Epidermal melanocyte (primary cell): Measurements from ENCODE around the gene EFCAB8.

Experiments
- DNase-seq: peaks from one replicate; pipeline ENCODE4 v3.0.0; 2011; ENCODE audit warnings: low spot score; ENCODE audit not compliant: insufficient read length

Gene EFCAB8

DNA sequence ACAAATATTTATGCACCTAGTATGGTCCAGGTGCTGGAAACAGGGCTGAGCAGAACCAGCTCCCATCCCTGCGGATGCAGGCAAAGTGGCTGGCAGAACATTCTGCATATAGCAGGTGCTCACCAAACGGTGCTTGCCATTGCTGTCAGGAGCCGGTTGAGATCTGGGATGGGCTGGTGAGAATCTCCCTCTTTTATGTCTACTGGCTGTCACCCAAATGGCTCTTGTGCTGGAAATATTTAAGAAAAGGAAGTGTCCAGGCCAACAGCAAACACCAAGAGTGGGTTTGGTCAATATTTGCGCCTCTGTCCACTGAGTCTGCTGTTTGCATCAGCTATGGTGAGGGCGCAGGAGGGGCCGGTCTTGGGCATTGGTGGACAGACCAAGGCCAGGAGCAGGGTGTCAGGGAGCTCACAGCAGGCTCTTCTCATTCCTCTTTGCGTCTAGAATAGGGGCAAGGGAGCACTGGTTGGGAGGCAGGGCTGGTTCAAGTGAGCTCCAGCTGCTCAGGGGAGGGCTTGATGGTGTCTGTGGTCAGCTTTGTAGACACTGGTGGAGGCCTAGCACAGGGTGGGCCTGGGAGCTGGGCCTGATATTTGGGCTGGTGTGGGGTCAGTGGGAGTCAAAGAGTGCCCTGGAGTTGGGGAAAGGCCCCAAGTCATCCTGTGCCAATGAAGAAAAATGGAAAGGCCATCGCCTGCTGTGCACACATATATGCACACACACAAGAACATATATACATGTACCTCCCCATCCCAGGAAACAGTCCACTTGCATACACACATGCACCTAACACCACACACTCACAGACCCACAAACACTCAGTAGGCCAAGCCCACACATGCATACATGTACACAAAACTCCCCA, 147.4 kb downstream of the EFCAB8 start:
- DNase-seq, result no peak

DNA sequence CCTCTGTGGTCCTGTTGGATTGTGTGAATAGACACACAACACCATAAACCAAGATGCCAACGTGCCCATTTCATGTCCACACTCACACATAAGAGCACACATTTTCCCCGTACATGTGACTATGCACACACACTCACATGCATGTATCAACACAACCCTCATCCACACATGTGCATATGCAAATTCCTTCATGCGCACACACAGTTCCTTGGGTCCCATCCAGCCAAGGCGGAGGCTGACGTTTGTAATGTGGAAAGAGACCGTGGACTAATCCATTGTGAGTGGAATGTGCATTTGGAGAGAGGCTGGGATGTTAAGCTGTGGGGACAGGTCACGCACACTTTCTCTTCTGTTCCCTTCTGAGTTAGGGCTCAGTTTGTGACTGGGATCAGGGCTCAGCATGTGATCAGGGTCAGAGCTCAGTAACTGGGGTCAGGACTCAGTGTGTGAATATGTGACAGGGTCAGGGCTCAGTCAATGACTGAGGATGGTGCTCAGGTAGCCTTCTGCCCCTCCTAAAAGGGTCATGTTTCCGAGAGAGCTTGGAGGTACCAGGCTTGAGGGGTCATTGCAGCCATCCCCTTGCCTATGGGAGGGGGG, 148.2 kb downstream of the EFCAB8 start:
- DNase-seq, result no peak

DNA sequence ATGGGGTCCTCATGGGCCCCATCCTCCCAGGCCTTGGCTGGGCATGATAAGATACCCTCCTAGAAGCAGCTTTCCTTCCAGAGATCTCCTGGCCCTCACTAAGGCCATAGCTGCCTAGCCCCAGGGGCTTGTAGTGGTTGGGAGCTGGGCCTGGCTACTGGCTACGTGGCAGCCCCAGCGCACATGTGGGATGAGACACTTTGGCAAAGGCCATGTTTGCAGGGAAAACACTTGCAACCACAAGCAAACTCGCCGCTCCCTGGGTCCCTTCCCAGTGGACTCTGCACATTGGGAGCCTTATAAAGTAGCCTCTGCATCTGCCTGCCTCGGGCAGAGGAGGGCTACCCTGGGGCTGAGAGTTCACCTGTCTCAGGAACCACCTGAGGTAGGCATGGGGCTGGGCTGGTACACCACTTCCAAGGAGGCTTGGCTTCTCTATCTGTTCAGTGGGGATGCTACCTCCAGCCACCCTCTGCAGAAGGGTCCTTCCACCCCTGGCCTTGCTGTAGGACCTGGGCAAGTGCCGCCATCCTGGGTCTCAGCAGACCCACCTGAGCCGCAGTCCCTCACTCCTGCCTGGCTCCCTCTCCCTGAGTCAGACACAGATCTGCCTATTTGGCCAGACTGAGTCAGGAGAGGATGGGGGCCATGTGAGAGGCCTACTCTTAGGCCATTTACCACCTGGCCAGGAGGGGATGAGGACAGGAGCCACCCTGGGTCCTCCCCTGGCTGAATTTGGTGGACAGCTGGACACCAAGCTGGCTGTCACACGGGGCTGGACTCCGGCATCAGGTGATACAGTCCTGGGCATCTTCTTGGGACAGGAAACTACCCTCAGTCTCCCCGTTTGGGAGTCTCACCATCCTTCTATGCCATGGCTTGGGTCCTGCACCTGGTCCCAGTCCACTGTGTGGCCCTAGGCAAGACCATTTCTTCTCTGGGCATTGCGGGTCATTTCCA, 148.9 kb downstream of the EFCAB8 start, which contains the start of gene BPIFB2:
TSS of gene BPIFB2 (plus strand) at position 329 of the 960 bp plus-strand sequence. CDS start 871 bp downstream, outside the sequence.
- DNase-seq, result no peak

DNA sequence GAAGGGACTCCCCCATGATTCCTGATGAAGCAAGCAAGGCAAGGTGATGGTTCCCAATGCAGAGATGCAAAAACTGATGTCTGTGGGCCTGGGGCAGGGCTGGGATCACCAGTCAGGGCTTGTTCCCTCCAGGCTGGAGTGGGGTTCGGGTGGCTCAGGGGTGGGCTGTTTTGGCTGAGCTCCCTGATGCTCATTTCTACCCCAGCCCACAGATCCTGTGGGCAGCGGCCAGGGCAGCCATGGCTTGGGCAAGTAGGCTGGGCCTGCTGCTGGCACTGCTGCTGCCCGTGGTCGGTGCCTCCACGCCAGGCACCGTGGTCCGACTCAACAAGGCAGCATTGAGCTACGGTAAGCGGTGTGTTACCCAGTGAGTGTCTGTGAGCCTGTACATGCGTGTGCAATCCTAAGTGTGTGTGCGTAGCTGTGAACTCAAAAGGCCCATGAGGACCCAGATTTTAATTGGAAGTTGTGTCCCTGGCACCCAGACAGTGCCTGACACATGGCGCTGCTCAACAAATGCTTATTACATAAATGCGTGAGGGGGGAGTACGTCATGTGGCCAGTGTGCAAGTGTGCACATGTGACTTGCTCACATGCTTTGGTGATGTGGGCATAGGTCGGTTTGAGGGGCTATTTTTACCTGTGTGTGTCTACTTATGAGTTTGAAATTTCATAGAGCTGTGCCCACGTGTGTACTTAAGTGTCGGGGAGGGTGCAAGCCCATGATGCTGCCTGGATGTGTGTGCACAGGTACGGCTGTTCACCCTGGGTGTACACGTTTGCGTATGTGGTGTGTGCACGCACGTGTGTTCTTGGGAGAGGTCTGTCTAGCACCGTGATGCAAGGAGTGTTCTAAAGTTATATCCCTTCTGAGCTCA, 149.9 kb downstream of the EFCAB8 start:
- no peak for DNase-seq

DNA sequence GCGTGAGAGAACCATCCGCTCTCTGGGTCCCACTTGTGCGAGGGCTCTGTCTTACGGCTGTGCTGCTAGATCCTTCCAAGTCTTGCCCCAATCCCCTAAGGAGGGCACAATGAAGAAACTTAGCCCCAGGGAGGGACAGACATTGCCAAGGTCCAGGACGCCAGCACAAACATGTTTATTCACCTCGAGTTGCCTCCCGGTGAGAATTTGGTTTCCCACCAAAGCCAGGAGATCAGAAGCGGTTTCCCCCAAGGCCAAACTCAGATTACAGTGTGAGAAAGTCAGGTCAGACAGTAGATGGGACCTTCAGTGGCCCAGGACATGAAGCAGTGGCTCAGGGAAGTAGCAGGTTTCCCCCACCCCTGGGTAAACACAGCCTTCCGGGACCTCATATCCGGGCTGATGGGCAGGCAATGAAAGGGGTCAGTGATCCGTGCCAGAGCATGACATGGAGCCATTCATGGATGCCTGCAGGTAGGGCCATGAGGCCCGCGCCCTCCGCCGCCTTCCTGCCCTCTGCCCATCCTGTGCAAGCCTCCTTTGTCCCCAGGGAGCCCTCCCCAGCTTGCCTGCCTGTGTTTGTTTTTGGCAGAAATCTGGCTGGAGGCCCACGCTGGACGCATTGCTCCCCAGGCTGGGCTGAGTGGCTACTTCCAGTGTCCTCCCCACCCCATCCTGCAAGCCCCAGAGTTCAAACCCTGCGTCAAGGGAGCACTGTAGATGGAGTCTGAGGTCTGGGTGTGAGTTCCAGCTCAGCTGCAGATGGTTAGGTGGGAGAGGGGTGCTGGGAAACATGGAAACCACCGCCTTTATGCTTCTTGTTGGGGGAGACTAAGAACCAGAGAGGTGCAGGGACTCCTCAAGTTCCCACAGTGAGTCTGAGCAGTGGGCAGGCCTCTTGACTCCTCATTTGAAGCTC, 150.8 kb downstream of the EFCAB8 start:
- no peak for DNase-seq

DNA sequence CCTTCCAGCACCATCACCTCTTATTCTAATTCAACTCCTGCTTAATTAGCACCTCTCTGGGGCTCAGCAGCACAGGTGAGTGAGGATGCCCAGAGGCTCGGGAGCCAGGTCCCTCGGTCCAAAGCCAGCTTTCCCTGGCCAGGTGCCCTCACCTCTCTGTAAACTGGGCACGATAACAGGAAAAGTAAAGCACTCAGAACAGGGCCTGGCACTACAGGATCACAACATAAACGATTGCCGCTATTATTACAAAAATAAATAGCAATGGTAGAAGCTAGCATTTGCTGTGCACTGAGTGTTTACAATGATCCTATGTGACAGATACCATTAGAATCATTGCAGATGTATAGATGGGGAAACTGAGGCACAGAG, 151.4 kb downstream of the EFCAB8 start:
- DNase-seq, result no peak

DNA sequence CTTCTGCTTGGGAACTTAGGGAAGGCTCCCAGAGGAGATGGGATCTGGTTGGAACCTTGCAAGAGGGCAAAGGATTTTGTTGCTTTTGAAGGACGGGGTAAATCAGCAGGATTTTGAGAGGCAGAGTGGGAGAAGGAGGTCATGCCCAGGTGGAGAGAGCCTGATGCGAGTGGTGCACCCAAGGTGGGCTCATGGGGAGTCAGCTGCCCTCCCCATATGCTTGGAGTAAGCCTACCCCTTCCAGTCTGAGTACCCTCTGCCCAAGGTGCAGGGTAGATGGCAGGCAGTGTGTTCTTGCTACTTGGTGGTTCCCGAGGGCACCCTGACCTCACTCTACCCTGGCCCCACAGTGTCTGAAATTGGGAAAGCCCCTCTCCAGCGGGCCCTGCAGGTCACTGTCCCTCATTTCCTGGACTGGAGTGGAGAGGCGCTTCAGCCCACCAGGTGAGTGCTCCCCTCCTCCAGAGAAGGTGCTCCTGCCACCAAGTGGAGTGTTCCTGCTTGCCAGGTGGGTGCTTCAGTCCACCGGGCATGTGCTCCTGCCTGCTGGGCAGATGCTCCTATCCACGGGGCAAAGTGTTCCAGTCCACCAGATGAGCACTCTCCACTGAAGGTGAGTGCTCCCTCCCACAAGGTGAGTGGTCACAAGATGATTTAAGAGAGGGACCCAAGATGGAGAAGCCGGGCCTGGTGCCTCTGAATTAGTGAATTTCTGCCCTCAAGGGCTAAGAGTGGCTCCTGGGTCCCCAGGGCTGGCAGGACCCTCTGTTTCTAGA, 152.1 kb downstream of the EFCAB8 start:
- no peak for DNase-seq
